H9 (cell line): ENCODE measurements around the gene NPAS3. TPM values are rescaled to one million over a fixed set of nuclear protein-coding genes. Genes with fewer than 3 reads are reported as not detected.

Source experiments
- DNase-seq: peaks from one replicate; pipeline ENCODE4 v3.0.0-alpha.2; 2017
- H2AFZ ChIP-seq: one replicate; pipeline ENCODE4 v1.6.1; 2013; ENCODE audit warnings: mild to moderate bottlenecking, low read length, control low read depth, moderate library complexity
- H2AK5ac ChIP-seq: 2 replicates; pipeline ENCODE4 v1.6.1; 2013; ENCODE audit warnings: low read length, control low read depth, mixed read lengths; ENCODE audit not compliant: insufficient read length
- H2BK120ac ChIP-seq: one replicate; pipeline ENCODE4 v1.6.1; 2013; ENCODE audit warnings: low read depth, mild to moderate bottlenecking, low read length, control low read depth, inconsistent platforms; ENCODE audit not compliant: poor library complexity, severe bottlenecking
- H2BK12ac ChIP-seq: 2 replicates; pipeline ENCODE4 v1.6.1; 2013; ENCODE audit warnings: low read length, control low read depth, mixed read lengths, low read depth; ENCODE audit not compliant: insufficient read length
- H2BK15ac ChIP-seq: 2 replicates; pipeline ENCODE4 v1.6.1; 2013; ENCODE audit warnings: low read depth, low read length, control low read depth
- H2BK20ac ChIP-seq: one replicate; pipeline ENCODE4 v1.6.1; 2013; ENCODE audit warnings: low read depth, mild to moderate bottlenecking, low read length, control low read depth, inconsistent platforms; ENCODE audit not compliant: poor library complexity, severe bottlenecking
- H2BK5ac ChIP-seq: 2 replicates; pipeline ENCODE4 v1.6.1; 2013; ENCODE audit warnings: low read length, control low read depth, mixed read lengths; ENCODE audit not compliant: insufficient read length
- H3K14ac ChIP-seq: 2 replicates; pipeline ENCODE4 v1.6.1; 2013; ENCODE audit warnings: low read length, control low read depth; ENCODE audit not compliant: insufficient read depth
- H3K18ac ChIP-seq: 2 replicates; pipeline ENCODE4 v1.6.1; 2013; ENCODE audit warnings: low read depth, mild to moderate bottlenecking, mixed read lengths, low read length, control low read depth; ENCODE audit not compliant: insufficient read length
- H3K23ac ChIP-seq: 2 replicates; pipeline ENCODE4 v1.6.1; 2013; ENCODE audit warnings: low read length, control low read depth, mixed read lengths, low read depth; ENCODE audit not compliant: insufficient read length
- H3K23me2 ChIP-seq: 2 replicates; pipeline ENCODE4 v1.6.1; 2013; ENCODE audit warnings: low read depth, mild to moderate bottlenecking, mixed read lengths, low read length, control low read depth; ENCODE audit not compliant: insufficient read length, poor library complexity, severe bottlenecking
- H3K27ac ChIP-seq: 2 replicates; pipeline ENCODE4 v1.5.1; 2013; ENCODE audit warnings: low read length, control low read depth, mixed read lengths, low read depth; ENCODE audit not compliant: insufficient read length
- H3K27me3 ChIP-seq: 2 replicates; pipeline ENCODE4 v1.6.1; 2013; ENCODE audit warnings: low read length, control low read depth, inconsistent platforms; ENCODE audit not compliant: insufficient read depth
- H3K4ac ChIP-seq: 2 replicates; pipeline ENCODE4 v1.6.1; 2013; ENCODE audit warnings: low read depth, mild to moderate bottlenecking, control low read depth, inconsistent platforms, low read length, moderate library complexity
- H3K4me1 ChIP-seq: 2 replicates; pipeline ENCODE4 v1.6.1; 2013; ENCODE audit warnings: low read length, control low read depth, inconsistent platforms; ENCODE audit not compliant: insufficient read depth
- H3K4me2 ChIP-seq: 2 replicates; pipeline ENCODE4 v1.6.1; 2013; ENCODE audit warnings: low read length, control low read depth, mixed read lengths; ENCODE audit not compliant: insufficient read length, insufficient read depth
- H3K56ac ChIP-seq: 2 replicates; pipeline ENCODE4 v1.6.1; 2013; ENCODE audit warnings: low read depth, mild to moderate bottlenecking, mixed read lengths, low read length, control low read depth; ENCODE audit not compliant: insufficient read length
- H3K79me1 ChIP-seq: 2 replicates; pipeline ENCODE4 v1.6.1; 2013; ENCODE audit warnings: low read depth, mild to moderate bottlenecking, moderate library complexity, low read length, control low read depth, inconsistent platforms; ENCODE audit not compliant: insufficient read depth, poor library complexity, severe bottlenecking
- H3K79me2 ChIP-seq: 2 replicates; pipeline ENCODE4 v1.6.1; 2013; ENCODE audit warnings: low read length, control low read depth, inconsistent platforms; ENCODE audit not compliant: insufficient read depth
- H3K9ac ChIP-seq: 2 replicates; pipeline ENCODE4 v1.6.1; 2013; ENCODE audit warnings: low read length, control low read depth, mixed read lengths; ENCODE audit not compliant: insufficient read length; ENCODE audit errors: extremely low read depth
- H3K9me3 ChIP-seq: one replicate; pipeline ENCODE4 v1.6.1; 2013; ENCODE audit warnings: low read depth, low read length, inconsistent platforms; ENCODE audit not compliant: control insufficient read depth
- H3T11ph ChIP-seq: one replicate; pipeline ENCODE4 v1.6.1; 2013; ENCODE audit warnings: mild to moderate bottlenecking, low read length, control low read depth, inconsistent platforms
- H4K20me1 ChIP-seq: one replicate; pipeline ENCODE4 v1.6.1; 2013; ENCODE audit not compliant: control insufficient read depth, insufficient read length, insufficient read depth
- H4K5ac ChIP-seq: 2 replicates; pipeline ENCODE4 v1.6.1; 2013; ENCODE audit warnings: low read depth, mild to moderate bottlenecking, mixed read lengths, low read length, control low read depth; ENCODE audit not compliant: insufficient read length
- H4K8ac ChIP-seq: replicated peaks from 2 replicates; pipeline ENCODE4 v1.6.1; 2013; ENCODE audit warnings: low read length, control low read depth, mixed read lengths, low read depth; ENCODE audit not compliant: insufficient read length
- H4K91ac ChIP-seq: 2 replicates; pipeline ENCODE4 v1.6.1; 2013; ENCODE audit warnings: low read depth, mild to moderate bottlenecking, moderate library complexity, mixed read lengths, low read length, control low read depth; ENCODE audit not compliant: insufficient read length
- H3K27ac Mint-ChIP-seq, 3 experiments: 2 replicates in 2 of 3; 3 replicates in 1 of 3; pipeline ENCODE4 v1.8.0; 2020 to 2021; ENCODE audit warnings: mixed read lengths in 3 of 3, mild to moderate bottlenecking in 1 of 3, moderate library complexity in 1 of 3
- H3K27me3 Mint-ChIP-seq: 2 replicates; pipeline ENCODE4 v1.8.0; 2021; ENCODE audit warnings: low read depth, mild to moderate bottlenecking, moderate library complexity, mixed read lengths
- H3K36me3 Mint-ChIP-seq, 3 experiments: 2 replicates in 2 of 3; 3 replicates in 1 of 3; pipeline ENCODE4 v1.8.0; 2020 to 2021; ENCODE audit warnings: low read depth in 3 of 3, mixed read lengths in 3 of 3; ENCODE audit not compliant: insufficient read depth in 1 of 3
- H3K4me1 Mint-ChIP-seq, 2 experiments: 2 replicates each; pipeline ENCODE4 v1.8.0; 2020; ENCODE audit warnings: mixed read lengths in 2 of 2
- H3K4me3 Mint-ChIP-seq, 2 experiments: 2 replicates in 1 of 2; 3 replicates in 1 of 2; pipeline ENCODE4 v1.8.0; 2020 to 2021; ENCODE audit warnings: mild to moderate bottlenecking in 2 of 2, mixed read lengths in 2 of 2, moderate library complexity in 1 of 2
- H3K9me3 Mint-ChIP-seq, 2 experiments: 2 replicates in 1 of 2; 3 replicates in 1 of 2; pipeline ENCODE4 v1.8.0; 2020; ENCODE audit warnings: mild to moderate bottlenecking in 2 of 2, mixed read lengths in 2 of 2, moderate library complexity in 1 of 2
- total RNA-seq: library from RNA; stranded (reverse); gene quantifications from 2 replicates; pipeline ENCODE4 v1.2.1, GENCODE V29; 2021
- TF ChIP-seq, protein P1 (sequence below): fragments of 200-600 bp; sonication (generic); conservative IDR thresholded peaks from 3 replicates; pipeline ENCODE4 v1.8.0; 2021; ENCODE audit warnings: antibody characterized with exemption, mild to moderate bottlenecking

Gene NPAS3
- total RNA-seq, 1 experiment from 2014 or later = 0.17 TPM

- no peak overlapping the region for H2AFZ ChIP-seq
- no peaks in the 10 kb centered on the region for H3K9me3 ChIP-seq
- no peaks in the 10 kb centered on the region for H3K27me3 ChIP-seq
- no peaks in the 10 kb centered on the region for H3K23me2 ChIP-seq
- no peak overlapping the region for H3K4ac ChIP-seq
- no peak for DNase-seq
- no peaks in the 10 kb centered on the region for H4K20me1 ChIP-seq
- no peak overlapping the region for H3K27ac Mint-ChIP-seq
- H2BK5ac ChIP-seq = no peak overlapping the region
- H3K79me2 ChIP-seq = no peaks in the 10 kb centered on the region
- H3K9ac ChIP-seq = no peak overlapping the region
- no peaks in the 10 kb centered on the region for H3K9me3 Mint-ChIP-seq
- H4K8ac ChIP-seq = no peak overlapping the region
- no peak overlapping the region for H3K27ac ChIP-seq
- H3K4me1 Mint-ChIP-seq = peaks cover 4 to 6% of the 10 kb centered on the region in 2 experiments
- H3K4me3 Mint-ChIP-seq = no peak overlapping the region
- H4K91ac ChIP-seq = no peak overlapping the region
- no peak overlapping the region for H2BK20ac ChIP-seq
- H3K79me1 ChIP-seq = no peaks in the 10 kb centered on the region
- no peak overlapping the region for H2BK15ac ChIP-seq
- no peak overlapping the region for H3K14ac ChIP-seq
- no peak overlapping the region for H3K4me2 ChIP-seq
- TF ChIP-seq, protein P1, sequence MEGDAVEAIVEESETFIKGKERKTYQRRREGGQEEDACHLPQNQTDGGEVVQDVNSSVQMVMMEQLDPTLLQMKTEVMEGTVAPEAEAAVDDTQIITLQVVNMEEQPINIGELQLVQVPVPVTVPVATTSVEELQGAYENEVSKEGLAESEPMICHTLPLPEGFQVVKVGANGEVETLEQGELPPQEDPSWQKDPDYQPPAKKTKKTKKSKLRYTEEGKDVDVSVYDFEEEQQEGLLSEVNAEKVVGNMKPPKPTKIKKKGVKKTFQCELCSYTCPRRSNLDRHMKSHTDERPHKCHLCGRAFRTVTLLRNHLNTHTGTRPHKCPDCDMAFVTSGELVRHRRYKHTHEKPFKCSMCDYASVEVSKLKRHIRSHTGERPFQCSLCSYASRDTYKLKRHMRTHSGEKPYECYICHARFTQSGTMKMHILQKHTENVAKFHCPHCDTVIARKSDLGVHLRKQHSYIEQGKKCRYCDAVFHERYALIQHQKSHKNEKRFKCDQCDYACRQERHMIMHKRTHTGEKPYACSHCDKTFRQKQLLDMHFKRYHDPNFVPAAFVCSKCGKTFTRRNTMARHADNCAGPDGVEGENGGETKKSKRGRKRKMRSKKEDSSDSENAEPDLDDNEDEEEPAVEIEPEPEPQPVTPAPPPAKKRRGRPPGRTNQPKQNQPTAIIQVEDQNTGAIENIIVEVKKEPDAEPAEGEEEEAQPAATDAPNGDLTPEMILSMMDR = no peak
- no peak overlapping the region for H3K18ac ChIP-seq
- H2BK12ac ChIP-seq = no peak overlapping the region
- no peak overlapping the region for H3K23ac ChIP-seq
- H3K4me1 ChIP-seq = no peaks in the 10 kb centered on the region
- no peak overlapping the region for H3T11ph ChIP-seq
- no peak overlapping the region for H3K56ac ChIP-seq
- H4K5ac ChIP-seq = no peak overlapping the region
- H2AK5ac ChIP-seq = no peak overlapping the region
- H3K36me3 Mint-ChIP-seq = no peaks in the 10 kb centered on the region; a peak in 2 of 7 replicates
- H3K27me3 Mint-ChIP-seq = no peaks in the 10 kb centered on the region
- H2BK120ac ChIP-seq = no peak overlapping the region
Measured at GRCh38 chr14:33386140-33386539, 447.5 kb downstream of the NPAS3 start.
